CD4-positive, alpha-beta T cell treated with Interleukin-15 for 4 hours (primary cell): ENCODE data around the gene BEST2.
"Not testable (repeated sequence)": the region's sequence is repeated elsewhere in the genome, so short reads cannot be mapped to it uniquely, and the experiment has no call there.

ENCODE experiments used
- DNase-seq: peaks from one replicate; pipeline ENCODE4 v3.0.0-alpha.2; 2020; ENCODE audit warnings: low spot score

The BEST2 gene

DNA sequence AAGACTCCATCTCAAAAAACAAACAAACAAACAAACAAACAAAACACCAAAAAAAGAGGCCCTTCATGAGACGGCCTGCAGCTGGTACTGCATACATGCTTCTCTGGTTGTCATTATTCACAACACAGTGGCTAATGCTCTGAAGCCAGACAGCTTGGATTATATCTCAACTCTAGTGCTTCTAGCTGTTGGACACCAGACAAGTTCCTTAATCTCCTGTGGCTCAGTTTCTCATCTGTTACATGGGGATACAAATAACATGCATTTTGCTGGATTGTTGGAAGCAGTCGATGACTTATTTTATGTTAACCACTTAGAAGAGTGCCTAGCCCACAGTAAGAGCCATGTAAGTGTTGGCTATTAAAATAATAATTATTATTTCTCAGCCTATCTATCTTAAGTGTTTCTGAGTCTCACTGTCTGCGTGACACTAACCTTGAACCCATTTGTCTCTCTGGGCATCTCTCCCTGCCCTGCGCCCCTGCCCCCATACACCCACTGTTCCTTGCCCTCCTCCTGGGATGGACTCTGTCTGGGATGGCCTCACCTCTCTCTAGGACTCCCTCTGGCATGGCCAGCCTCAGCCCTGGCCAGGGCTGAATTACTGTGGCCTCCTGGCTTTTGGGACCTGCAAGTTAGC, 36.6 kb downstream of the BEST2 start:
- no peak for DNase-seq

DNA sequence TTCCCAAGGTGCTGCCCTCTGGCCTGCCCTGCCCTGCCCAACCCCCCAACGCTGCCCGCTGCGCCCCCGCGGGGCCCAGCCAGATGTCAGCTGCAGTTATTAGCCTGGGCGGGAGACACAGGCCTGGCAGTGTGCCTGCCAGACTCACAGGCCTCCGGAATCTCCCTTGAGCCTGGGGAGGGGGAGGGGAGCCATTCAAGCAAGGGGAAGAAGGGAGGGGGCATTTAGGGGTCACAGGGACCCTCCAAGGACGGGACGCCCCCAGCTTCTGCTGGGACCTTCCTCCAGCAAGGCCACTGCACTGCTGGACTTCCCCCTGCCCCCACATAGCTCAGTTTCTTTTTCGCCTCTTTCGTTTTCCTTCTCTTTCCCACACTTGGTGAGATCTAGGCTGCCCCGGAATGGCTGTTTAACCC, 37.1 kb downstream of the BEST2 start:
- peak; percentile 60 for DNase-seq

DNA sequence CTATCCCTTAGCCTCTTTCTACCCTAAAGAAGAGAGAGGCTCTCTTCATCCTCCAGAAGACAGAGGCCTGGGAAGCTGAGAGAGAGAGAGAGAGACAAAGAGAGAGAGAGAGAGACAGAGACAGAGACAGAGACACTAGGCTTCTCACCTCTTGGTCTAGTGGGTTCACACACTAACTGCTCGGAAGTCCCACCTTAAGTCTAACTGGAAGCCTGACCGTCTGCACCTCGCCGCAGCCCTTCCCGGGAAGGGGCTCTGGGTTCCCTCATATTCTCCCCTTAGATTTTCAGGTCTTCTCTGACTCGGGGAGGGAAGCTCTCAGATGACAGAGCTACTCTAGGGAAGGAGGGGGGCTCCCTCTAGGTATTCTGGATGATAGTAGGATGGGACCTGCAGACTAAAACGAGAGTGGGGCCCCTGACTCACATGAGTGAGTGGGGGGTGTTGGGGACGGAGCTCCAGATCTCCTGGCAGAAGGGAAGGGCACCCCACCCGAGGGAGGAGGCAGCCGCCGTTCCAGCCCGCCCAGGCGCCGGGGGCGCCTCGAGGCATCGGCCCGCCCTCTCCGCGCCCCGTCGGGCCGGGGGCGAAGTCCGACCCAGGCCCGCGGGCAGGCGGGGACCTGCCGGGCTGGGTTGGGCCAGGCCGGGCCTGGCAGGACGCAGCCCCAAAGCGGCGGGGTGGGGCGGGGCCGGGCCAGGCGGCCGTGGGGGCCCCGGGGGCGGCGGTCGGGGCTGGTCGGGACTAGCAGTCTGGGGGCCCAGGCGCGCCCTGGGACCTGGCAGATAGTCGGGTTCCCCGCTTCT, 37.7 kb downstream of the BEST2 start:
- peak; percentile 41 for DNase-seq

DNA sequence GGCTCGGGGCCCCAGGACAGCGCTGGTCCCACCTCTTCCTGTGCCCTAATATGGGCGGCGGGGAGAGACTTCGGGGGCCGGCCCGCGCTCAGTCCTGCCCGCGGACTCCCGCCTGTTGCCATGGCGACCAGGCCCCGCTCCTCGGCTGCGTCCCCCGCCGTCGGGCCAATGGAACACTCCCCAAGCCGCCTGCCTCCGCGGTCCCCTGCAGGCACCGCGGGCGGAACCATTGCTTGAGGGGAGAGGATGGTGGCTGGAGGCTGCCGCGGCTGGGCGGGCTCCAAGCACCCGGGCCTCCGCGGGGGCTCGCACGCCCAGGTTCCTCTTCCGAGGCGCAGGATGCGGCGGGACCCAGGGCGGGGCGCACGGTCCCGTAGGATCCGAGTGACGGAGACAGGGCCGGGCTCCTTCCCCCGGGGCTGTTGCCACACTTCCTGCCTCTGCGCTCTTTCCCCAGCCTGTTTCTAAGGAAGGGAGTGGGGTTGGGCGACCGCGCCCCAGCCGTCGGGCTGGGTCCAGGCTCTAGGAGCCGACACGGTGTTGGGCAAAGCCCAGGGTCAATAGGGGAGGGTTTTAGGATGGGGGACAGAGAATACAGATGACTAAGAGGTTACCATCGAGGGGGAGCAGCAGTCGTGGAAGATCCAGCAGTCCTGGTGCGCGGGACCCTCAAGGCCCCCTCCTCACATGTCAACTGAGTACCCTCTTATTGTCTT, 38.5 kb downstream of the BEST2 start:
- peak; percentile 96 for DNase-seq

DNA sequence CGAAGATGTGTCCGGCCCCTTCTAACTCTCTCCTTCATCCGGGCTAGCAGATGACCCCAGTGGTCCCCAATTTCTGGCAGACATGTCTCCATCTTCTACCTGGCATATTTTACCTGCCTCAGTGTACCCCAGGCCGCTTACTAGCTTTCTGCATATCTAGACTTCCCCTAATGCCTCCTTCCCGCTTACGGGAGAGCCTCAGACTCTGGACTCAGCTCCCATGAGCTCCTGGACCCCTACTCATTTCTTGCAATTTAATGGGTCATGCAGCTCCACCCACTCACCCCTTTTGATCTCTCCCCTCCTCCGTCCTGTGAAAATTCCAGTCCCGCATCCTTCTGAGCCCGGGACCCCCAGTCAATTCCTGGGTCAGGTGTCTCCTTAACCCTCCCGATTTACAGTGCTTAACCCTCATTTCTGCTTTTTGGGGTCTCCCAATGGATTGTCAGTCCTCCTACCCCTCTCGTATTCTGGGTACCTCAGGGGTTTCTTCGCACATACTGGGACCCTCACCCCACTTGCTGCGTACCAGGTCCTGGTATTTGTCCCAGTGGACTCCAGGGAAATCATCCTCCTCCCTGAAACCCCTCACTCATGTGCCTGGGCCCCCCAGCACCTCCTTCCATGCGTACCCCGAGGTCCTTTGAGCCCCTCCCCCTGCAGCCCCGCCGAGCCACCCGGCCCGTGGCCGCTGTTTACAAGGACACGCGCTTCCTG, 39.2 kb downstream of the BEST2 start:
- no peak for DNase-seq

DNA sequence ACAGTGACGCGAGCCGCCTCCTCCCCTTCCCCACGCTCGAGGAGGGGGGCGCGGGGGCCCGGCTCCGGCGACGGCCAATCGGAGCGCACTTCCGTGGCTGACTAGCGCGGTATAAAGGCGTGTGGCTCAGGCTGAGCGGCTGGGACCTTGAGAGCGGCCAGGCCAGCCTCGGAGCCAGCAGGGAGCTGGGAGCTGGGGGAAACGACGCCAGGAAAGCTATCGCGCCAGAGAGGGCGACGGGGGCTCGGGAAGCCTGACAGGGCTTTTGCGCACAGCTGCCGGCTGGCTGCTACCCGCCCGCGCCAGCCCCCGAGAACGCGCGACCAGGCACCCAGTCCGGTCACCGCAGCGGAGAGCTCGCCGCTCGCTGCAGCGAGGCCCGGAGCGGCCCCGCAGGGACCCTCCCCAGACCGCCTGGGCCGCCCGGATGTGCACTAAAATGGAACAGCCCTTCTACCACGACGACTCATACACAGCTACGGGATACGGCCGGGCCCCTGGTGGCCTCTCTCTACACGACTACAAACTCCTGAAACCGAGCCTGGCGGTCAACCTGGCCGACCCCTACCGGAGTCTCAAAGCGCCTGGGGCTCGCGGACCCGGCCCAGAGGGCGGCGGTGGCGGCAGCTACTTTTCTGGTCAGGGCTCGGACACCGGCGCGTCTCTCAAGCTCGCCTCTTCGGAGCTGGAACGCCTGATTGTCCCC, 39.9 kb downstream of the BEST2 start, which contains the start of gene JUNB:
Gene JUNB (plus strand): TSS at position 142 of the 706 bp plus-strand sequence. CDS start 286 bp downstream, at position 428.
- peak; percentile 98 for DNase-seq

DNA sequence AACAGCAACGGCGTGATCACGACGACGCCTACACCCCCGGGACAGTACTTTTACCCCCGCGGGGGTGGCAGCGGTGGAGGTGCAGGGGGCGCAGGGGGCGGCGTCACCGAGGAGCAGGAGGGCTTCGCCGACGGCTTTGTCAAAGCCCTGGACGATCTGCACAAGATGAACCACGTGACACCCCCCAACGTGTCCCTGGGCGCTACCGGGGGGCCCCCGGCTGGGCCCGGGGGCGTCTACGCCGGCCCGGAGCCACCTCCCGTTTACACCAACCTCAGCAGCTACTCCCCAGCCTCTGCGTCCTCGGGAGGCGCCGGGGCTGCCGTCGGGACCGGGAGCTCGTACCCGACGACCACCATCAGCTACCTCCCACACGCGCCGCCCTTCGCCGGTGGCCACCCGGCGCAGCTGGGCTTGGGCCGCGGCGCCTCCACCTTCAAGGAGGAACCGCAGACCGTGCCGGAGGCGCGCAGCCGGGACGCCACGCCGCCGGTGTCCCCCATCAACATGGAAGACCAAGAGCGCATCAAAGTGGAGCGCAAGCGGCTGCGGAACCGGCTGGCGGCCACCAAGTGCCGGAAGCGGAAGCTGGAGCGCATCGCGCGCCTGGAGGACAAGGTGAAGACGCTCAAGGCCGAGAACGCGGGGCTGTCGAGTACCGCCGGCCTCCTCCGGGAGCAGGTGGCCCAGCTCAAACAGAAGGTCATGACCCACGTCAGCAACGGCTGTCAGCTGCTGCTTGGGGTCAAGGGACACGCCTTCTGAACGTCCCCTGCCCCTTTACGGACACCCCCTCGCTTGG, 40.7 kb downstream of the BEST2 start:
- peak; percentile 73 for DNase-seq

DNA sequence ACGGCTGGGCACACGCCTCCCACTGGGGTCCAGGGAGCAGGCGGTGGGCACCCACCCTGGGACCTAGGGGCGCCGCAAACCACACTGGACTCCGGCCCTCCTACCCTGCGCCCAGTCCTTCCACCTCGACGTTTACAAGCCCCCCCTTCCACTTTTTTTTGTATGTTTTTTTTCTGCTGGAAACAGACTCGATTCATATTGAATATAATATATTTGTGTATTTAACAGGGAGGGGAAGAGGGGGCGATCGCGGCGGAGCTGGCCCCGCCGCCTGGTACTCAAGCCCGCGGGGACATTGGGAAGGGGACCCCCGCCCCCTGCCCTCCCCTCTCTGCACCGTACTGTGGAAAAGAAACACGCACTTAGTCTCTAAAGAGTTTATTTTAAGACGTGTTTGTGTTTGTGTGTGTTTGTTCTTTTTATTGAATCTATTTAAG, 41.3 kb downstream of the BEST2 start:
- no peak for DNase-seq

DNA sequence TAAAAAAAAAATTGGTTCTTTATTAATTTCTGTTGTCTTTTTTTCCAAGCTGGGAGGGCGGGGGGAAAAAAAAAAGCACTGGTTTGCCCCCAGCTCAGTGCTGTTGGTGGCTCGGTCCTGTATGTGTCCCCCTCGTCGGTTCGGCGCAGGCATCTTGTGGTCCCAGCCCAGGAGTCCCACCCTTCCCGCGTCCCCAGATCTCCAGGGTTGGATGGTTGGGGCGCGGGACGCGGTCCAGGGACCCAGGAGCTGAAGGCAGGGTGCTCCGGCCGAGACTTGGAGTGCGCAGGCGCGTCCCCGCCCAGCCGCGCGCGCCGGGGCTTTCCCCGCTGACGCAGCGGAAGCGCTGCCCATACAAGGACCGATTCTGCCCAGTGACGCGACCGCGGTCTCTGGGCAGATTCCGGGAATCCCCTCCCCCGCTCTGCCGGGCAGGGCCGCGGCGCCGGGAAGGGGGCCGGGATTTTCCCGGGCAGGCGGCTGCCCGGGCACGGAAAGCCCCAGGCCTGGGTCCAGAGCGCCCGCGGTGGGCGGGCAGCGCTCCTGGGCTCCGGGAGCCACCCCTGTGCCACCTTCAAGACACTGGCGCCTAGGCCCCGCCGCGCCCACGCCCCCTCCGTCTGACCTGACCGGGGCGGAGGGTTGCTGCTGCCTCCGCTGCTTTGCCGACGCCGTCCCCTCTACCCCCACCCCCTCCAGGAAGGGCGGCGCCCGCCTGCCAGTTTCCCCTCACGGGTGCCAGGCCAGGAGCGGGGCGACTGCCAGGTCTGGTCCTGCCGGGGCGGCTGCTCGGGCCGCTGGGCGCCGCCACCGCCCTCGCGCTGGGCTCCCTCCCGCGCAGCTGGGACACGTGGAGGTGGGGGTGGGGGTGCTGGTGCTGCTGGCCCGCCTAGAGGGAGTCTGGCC, 42.0 kb downstream of the BEST2 start:
- DNase-seq, result peak; percentile 95

DNA sequence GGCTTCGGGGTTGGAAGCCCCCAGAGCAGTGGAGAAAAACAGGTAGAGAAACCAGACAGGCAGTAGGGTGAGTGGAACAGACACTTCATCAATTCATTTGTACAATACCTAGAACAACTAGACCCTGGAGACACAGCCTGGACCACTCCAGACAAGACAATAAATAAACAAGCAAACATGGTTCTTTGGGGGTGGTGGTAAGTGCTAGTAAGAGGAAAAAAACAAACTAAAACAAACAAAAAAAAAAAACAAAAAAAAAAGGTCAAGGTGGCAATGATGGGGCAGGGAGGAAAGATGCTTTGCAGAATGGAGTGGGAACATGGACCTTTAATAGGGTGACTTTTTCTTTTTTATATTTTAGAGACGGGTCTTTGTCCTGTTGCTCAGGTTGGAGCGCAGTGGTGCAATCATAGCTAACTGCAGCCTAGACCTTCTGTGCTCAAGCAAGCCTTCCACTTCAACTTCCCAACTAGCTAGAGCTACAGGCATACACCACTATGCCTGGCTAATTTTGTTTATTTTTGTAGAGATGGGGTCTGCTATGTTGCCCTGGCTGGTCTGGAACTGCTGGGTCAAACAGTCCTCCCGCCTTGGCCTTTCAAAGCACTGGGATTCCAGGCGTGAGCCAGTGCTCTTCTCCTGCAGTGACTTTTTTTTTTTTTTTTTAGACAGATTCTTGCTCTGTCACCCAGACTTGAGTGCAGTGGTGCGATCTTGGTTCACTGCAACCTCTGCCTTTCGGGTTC, 42.8 kb downstream of the BEST2 start:
- no peak for DNase-seq

DNA sequence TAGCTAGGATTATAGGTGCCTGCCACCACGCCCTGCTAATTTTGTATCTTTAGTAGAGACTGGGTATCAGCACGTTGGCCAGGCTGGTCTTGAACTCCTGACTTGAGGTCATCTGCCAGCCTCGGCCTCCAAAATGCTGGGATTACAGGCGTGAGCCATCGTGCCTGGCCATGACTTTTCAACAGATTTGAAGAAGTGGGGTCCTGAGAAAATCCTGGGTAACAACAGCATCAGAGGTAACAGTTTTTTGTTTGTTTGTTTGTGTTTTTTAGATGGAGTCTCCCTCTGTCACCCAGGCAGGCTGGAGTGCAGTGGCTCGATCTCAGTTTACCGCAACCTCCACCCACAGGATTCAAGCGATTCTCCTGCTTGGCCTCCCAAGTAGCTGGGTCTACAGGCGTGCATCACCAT, 43.4 kb downstream of the BEST2 start:
- no peak for DNase-seq

DNA sequence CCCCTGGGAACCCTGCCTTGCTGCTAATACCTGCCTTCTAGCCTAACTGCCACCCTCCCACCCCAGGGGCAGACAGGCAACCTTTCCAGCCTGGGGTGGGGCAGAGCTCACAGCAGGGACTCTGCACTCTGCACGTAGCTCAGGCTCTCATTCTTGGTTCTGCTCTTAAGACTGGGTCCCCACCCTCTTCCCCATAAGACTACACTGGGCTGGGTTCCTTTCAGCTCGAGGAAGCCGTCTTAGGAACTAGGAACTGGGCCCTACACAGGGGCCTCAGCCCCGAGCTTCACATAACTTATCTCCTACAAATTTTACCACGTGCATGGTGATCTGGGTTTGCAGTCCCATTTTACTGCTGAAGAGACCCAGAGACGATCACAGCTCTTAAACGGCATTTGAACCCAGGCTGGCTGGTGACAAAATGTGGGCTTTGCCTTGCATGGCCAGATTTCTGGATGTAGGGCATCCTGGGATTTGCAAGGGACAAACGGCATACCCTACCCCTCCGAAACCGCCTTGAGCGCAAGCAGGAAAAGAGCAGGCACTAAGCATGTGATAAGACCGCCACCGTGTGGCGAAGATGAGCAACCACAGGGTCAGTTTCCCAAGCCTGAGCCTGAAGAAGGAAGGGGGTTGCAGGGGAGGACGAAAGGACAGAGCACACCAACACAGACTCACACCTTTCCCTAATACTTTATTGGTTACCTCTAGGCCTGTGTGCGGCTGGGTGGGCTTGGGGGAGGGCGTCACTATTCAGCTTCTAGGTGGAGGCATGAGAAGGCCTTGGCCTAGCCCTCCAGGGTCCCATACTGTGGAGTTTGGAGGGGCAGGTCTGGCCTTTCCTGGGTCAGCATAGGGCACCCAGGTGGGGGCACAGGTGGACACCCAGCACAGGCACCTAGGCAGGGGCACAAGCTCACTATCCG, 44.8 kb downstream of the BEST2 start:
- DNase-seq, result peak; percentile 81

DNA sequence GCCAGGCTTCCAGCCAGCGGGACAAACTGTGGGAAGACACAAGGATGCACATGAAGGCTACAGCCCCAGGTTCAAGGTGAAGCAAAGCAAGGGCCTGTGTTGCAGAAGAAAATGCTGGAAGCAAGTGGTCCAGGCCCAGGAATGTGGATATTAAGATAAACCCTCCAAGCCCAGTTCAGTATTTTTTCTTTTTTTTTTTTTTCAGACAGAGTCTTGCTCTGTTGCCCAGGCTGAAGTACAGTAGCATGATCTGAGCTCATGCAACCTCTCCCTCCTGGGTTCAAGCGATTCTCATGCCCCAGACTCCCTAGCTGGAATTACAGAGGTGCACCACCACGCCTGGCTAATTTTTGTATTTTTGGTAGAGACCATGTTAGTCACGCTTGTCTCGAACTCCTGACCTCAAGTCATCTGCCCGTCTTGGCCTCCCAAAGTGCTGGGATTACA, 45.6 kb downstream of the BEST2 start:
- DNase-seq, result no peak

DNA sequence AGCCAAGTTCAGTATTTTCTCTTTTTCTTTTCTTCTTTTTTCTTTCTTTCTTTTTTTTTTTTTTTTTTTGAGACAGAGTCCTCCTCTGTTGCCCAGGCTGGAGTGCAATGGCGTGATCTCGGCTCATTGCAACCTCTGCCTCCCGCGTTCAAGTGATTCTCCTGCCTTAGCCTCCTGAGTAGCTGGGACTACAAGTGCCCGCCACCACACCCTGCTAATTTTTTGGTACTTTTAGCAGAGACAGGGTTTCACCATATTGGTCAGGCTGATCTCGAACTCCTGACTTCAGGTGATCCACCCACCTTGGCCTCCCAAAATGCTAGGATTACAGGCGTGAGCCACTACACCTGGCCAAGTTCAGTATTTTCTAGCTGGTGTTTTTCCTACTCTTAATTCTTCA, 46.0 kb downstream of the BEST2 start:
- DNase-seq, result not testable (repeated sequence)

DNA sequence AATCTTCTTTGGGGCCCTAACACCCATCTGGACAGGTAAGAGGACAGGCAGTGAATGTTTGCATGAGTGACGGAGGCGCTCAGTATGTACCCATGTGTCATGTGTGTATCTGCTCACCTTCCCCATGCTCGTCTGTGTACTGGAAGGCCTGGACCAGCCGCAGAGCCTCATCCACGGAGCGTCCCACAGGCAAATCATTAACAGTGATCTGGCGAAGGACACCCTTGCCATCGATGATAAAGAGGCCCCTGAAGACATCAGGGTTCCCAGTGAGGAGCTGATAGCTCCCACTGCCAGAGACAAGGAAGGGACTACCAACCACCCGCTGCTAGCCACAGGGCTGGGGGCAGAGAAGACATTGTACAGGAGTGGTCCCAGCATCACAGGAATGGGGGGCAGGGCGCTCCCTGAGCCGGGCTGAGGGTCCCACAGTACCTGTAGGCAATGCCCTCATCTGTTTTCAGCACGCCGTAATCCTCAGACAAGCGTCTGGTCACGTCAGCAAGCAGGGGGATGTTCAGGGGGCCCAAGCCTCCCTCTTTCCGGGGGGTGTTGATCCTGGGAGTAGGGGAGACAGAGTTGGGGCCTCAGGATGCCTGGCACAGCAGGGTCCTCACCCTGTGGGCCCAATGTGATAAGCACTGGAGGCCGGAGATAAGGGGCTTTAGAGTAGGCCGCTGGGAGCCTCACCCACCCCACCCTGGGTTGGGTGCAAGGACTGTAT, 48.3 kb downstream of the BEST2 start:
- no peak for DNase-seq

DNA sequence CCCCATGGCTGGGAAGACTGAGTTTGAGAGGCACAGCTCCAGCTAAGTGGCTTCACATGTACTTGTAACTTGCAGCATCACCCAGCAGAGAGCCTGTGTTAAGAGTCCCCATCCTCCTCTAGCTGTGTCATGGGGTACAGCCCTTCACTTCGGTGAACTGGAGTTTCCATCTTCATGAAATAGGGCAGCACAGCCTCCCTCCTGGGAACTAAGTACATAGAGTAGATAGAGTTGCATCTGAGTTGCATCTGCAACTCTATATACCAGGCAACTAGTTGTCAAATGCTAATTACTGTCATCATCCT, 48.8 kb downstream of the BEST2 start:
- DNase-seq, result no peak

DNA sequence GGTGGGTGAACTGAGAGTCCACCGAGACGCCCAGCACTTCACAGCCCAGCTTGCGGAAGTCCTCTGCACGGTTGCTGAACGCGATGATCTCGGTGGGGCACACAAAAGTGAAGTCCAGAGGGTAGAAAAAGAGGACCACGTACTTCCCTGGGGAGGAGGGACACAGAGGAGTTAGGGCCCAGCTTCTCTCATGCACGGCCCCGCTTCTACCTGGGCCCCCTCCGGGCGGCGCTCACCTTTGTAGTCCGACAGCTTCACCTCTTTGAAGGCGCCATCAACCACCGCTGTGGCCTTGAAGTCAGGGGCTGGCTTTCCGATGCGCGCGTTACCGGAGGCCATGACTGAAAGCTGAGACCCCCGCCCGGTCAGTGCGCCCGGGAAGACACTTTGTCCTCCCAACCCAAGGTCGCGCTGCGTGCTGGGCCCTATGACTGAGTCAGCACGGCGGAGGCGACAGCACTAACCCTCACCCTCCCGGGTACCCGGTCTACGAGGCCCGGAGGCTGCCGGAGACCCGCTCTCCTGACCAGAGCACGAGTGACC, 49.4 kb downstream of the BEST2 start:
- DNase-seq, result no peak
